ENCODE results near the gene VSTM2L.
A peak's percentile ranks its signal among the peaks of the same experiment; 100 is the strongest.
"Not testable (repeated sequence)": the region's sequence is repeated elsewhere in the genome, so short reads cannot be mapped to it uniquely, and the experiment has no call there.

VSTM2L gene

GRCh38 chr20:37902504-37903313 is at the start of gene VSTM2L:
VSTM2L (plus strand) TSS chr20:37903127; CDS start chr20:37903351, 224 bp downstream.
- Histone ChIP-seq H3K27me3 (ENCODE audit: control insufficient read depth, insufficient read depth, low read length) (peaks cover 12% of the 10 kb centered on the region), H3K27ac (ENCODE audit: low read depth, low read length) (no peak within 1 kb of the TSS), H3K4me1 (ENCODE audit: control insufficient read depth, insufficient read depth, low read length) (peaks cover 6% of the 10 kb centered on the region), H3K36me3 (ENCODE audit: control insufficient read depth, insufficient read depth, low read length) (no peaks in the 10 kb centered on the region), H3K9ac (ENCODE audit: low read length) (no peak within 1 kb of the TSS), H3K4me3 (ENCODE audit: low read length) (peak within 1 kb of the TSS; percentile 30)

GRCh38 chr20:37853823-37854375 is 49.0 kb upstream of the VSTM2L start:
- Histone ChIP-seq H3K9ac (ENCODE audit: low read length) (no peak overlapping the region), H3K36me3 (ENCODE audit: control insufficient read depth, insufficient read depth, low read length) (peaks cover 6% of the 10 kb centered on the region)

DNA sequence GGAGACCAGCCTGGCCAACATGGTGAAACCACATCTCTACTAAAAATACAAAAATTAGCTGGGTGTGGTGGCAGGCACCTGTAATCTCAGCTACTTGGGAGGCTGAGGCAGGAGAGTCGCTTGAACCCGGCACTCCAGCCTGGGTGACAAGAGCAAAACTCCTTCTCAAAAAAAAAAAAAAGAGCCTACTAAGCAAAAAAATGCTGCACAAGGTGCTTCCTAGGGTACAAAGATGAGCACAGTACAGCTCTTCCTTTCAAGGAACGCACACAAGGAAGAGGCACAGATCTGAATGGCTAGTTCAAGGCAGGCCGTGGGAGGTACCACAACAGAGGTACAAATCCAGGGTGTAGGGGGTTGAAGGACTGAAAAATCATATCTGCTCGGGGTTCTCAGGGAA is 46.9 kb upstream of the VSTM2L start:
- H3K27me3 ChIP-seq (ENCODE audit: control insufficient read depth, insufficient read depth, low read length); H3K9ac ChIP-seq (ENCODE audit: low read length); H3K4me3 ChIP-seq (ENCODE audit: low read length); H3K4me1 ChIP-seq (ENCODE audit: control insufficient read depth, insufficient read depth, low read length); H3K27ac ChIP-seq (ENCODE audit: low read depth, low read length): not testable (repeated sequence)
- H3K36me3 ChIP-seq (ENCODE audit: control insufficient read depth, insufficient read depth, low read length) = peaks cover 12% of the 10 kb centered on the region

More at GRCh38 chr20:37853823-37854375, 49.0 kb upstream of the VSTM2L start:
- H3K27me3 ChIP-seq (ENCODE audit: control insufficient read depth, insufficient read depth, low read length) = no peaks in the 10 kb centered on the region
- H3K27ac ChIP-seq (ENCODE audit: low read depth, low read length) = no peak overlapping the region
- no peak overlapping the region for H3K4me3 ChIP-seq (ENCODE audit: low read length)
- no peaks in the 10 kb centered on the region for H3K4me1 ChIP-seq (ENCODE audit: control insufficient read depth, insufficient read depth, low read length)

GRCh38 chr20:37856932-37857660 is 45.8 kb upstream of the VSTM2L start:
- H3K27me3 ChIP-seq (ENCODE audit: control insufficient read depth, insufficient read depth, low read length) = no peaks in the 10 kb centered on the region
- no peak overlapping the region for H3K4me3 ChIP-seq (ENCODE audit: low read length)
- no peak overlapping the region for H3K27ac ChIP-seq (ENCODE audit: low read depth, low read length)
- H3K9ac ChIP-seq (ENCODE audit: low read length) = no peak overlapping the region
- peaks cover 23% of the 10 kb centered on the region for H3K36me3 ChIP-seq (ENCODE audit: control insufficient read depth, insufficient read depth, low read length)
- no peaks in the 10 kb centered on the region for H3K4me1 ChIP-seq (ENCODE audit: control insufficient read depth, insufficient read depth, low read length)

GRCh38 chr20:37859406-37860171 is 43.3 kb upstream of the VSTM2L start:
- no peak overlapping the region for H3K4me3 ChIP-seq (ENCODE audit: low read length)
- no peak overlapping the region for H3K9ac ChIP-seq (ENCODE audit: low read length)
- no peaks in the 10 kb centered on the region for H3K27me3 ChIP-seq (ENCODE audit: control insufficient read depth, insufficient read depth, low read length)
- no peaks in the 10 kb centered on the region for H3K4me1 ChIP-seq (ENCODE audit: control insufficient read depth, insufficient read depth, low read length)
- peaks cover 19% of the 10 kb centered on the region for H3K36me3 ChIP-seq (ENCODE audit: control insufficient read depth, insufficient read depth, low read length)
- H3K27ac ChIP-seq (ENCODE audit: low read depth, low read length) = no peak overlapping the region

DNA sequence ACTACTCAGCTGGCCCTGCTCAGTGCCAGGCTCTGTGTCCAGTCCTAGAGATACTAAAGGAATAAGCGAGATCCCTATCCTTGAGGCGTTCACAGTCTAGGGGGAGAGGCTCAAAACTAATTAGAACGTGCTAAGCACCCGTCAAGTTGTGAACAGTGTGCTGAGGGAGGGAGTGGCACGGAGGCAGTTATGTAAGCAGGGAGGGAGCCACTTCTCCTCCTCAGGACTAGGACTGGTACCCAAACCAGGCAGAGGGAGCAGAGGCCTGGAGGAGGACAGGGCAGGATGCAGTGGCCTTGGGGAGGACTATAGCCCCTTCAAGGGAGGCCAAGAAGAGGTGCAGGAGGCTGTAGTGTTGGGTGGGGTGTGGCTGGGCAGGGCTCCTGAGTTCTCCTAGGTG is 39.6 kb upstream of the VSTM2L start:
- H3K27me3 ChIP-seq (ENCODE audit: control insufficient read depth, insufficient read depth, low read length) = no peaks in the 10 kb centered on the region
- no peak overlapping the region for H3K4me3 ChIP-seq (ENCODE audit: low read length)
- H3K27ac ChIP-seq (ENCODE audit: low read depth, low read length) = no peak overlapping the region
- H3K4me1 ChIP-seq (ENCODE audit: control insufficient read depth, insufficient read depth, low read length) = peaks cover 20% of the 10 kb centered on the region
- H3K9ac ChIP-seq (ENCODE audit: low read length) = no peak overlapping the region
- H3K36me3 ChIP-seq (ENCODE audit: control insufficient read depth, insufficient read depth, low read length) = peaks cover 21% of the 10 kb centered on the region

DNA sequence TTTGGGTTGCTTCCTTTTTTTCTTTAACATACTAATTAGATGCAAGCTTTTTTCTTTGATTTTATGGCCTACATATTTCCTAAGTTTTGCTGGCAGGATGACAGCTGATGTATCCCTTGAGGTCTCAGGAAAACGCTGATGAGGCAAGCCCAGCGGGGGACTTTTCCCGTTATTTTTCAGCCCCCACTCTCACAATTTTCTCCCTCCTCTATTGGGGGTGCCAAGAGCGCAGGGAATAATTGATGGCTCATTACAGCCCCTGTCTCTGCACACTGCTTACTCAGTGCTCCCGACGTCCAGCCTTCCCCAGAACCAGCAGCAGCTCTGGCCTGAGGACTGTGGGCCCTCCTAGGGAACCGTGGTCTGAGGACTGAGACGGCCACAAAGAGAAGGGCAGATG is 38.6 kb upstream of the VSTM2L start:
- Histone ChIP-seq H3K36me3 (ENCODE audit: control insufficient read depth, insufficient read depth, low read length) (peaks cover 23% of the 10 kb centered on the region), H3K9ac (ENCODE audit: low read length) (no peak overlapping the region), H3K4me3 (ENCODE audit: low read length) (no peak overlapping the region), H3K27ac (ENCODE audit: low read depth, low read length) (no peak overlapping the region), H3K27me3 (ENCODE audit: control insufficient read depth, insufficient read depth, low read length) (no peaks in the 10 kb centered on the region), H3K4me1 (ENCODE audit: control insufficient read depth, insufficient read depth, low read length) (peaks cover 26% of the 10 kb centered on the region)

- Histone ChIP-seq H3K27me3 (ENCODE audit: control insufficient read depth, insufficient read depth, low read length) (no peaks in the 10 kb centered on the region), H3K4me3 (ENCODE audit: low read length) (no peak overlapping the region), H3K36me3 (ENCODE audit: control insufficient read depth, insufficient read depth, low read length) (peaks cover 17% of the 10 kb centered on the region), H3K27ac (ENCODE audit: low read depth, low read length) (peak overlapping the region; percentile 77), H3K4me1 (ENCODE audit: control insufficient read depth, insufficient read depth, low read length) (peaks cover 29% of the 10 kb centered on the region), H3K9ac (ENCODE audit: low read length) (no peak overlapping the region)
Measured at GRCh38 chr20:37866051-37866450, 36.9 kb upstream of the VSTM2L start.

GRCh38 chr20:37867289-37868195 is 35.4 kb upstream of the VSTM2L start:
- Histone ChIP-seq H3K4me1 (ENCODE audit: control insufficient read depth, insufficient read depth, low read length) (peaks cover 29% of the 10 kb centered on the region), H3K4me3 (ENCODE audit: low read length) (no peak overlapping the region), H3K9ac (ENCODE audit: low read length) (no peak overlapping the region), H3K36me3 (ENCODE audit: control insufficient read depth, insufficient read depth, low read length) (peaks cover 7% of the 10 kb centered on the region), H3K27ac (ENCODE audit: low read depth, low read length) (peak overlapping the region; percentile 77), H3K27me3 (ENCODE audit: control insufficient read depth, insufficient read depth, low read length) (no peaks in the 10 kb centered on the region)

DNA sequence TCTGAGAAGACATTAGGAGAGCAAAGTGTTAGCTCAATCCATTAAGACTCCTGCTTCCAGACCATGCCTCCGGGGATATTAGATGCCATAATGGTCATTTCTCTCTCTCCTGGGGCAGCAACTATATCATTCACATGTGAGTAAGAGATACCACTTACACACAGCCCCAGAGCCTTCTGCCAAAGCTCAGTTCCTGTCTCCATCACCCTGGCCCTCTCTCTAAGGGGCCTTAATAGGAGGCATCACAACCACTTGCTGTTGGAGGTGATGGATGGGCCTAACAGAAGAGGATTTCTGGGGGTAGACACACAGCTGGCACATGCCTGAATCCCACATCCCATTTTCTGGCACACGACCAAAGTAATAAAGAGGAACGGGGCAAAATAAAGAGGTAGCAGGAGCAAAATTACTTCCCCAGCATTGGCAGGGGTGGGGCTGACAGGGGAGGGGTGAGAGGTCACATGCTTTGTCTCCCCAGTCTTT is 34.0 kb upstream of the VSTM2L start:
- Histone ChIP-seq H3K27me3 (ENCODE audit: control insufficient read depth, insufficient read depth, low read length) (no peaks in the 10 kb centered on the region), H3K4me1 (ENCODE audit: control insufficient read depth, insufficient read depth, low read length) (peaks cover 29% of the 10 kb centered on the region), H3K9ac (ENCODE audit: low read length) (no peak overlapping the region), H3K4me3 (ENCODE audit: low read length) (no peak overlapping the region), H3K36me3 (ENCODE audit: control insufficient read depth, insufficient read depth, low read length) (peaks cover 7% of the 10 kb centered on the region), H3K27ac (ENCODE audit: low read depth, low read length) (no peak overlapping the region)

DNA sequence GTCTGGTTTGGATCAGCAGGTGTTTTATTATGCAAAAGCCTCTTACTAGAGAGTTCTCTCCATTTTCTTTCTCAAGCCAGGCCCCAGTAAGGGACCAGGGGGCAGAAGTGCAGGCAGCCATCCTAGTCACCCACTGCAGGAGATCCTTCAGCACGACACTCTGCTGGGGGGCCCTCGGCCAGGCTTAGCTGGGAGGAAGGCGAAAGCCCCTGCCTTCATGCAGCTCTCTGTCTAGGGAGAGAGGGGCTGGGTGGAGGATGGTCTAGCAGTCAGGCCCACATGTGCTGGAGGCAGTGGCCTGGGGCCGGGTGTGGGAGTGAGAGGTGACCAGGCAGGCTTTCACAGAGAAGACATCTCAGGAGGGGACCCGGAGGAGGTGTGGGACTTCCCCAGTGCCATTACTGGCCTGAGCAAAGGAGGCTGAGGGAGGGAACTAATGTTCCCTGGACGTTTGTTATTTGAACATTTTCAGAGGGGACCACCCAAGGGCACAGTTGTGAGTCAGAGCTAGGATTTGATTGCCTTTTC is 33.5 kb upstream of the VSTM2L start:
- Histone ChIP-seq H3K9ac (ENCODE audit: low read length) (no peak overlapping the region), H3K4me1 (ENCODE audit: control insufficient read depth, insufficient read depth, low read length) (peaks cover 29% of the 10 kb centered on the region), H3K27me3 (ENCODE audit: control insufficient read depth, insufficient read depth, low read length) (no peaks in the 10 kb centered on the region), H3K4me3 (ENCODE audit: low read length) (no peak overlapping the region), H3K36me3 (ENCODE audit: control insufficient read depth, insufficient read depth, low read length) (peaks cover 6% of the 10 kb centered on the region), H3K27ac (ENCODE audit: low read depth, low read length) (peak overlapping the region; percentile 30)
